CD14-positive monocyte (primary cell): ENCODE results near the gene MACROD2. TPM values are rescaled to one million over a fixed set of nuclear protein-coding genes. Genes with fewer than 3 reads are reported as not detected.

ENCODE experiments used
- DNase-seq, 3 donors: peaks; one replicate each; pipeline ENCODE4 v3.0.0-alpha.2; 2011 to 2022
- H2AFZ ChIP-seq: 2 replicates; pipeline ENCODE4 v1.6.0; 2012; ENCODE audit warnings: mild to moderate bottlenecking, low read depth, low read length, inconsistent platforms; ENCODE audit not compliant: insufficient read depth, poor library complexity, severe bottlenecking
- H3K27ac ChIP-seq, 2 donors: 1 replicate in 1 of 2; 2 replicates in 1 of 2; pipeline ENCODE4 v1.5.1; 2012 to 2013; ENCODE audit warnings: low read length in 2 of 2, control low read depth in 1 of 2, inconsistent platforms in 1 of 2, low read depth in 1 of 2, mild to moderate bottlenecking in 1 of 2
- H3K27me3 ChIP-seq, 2 donors: one replicate each; pipeline versions ENCODE4 v1.6.0 to v1.6.1; 2011 to 2013; ENCODE audit warnings: low read length in 2 of 2; ENCODE audit not compliant: control insufficient read depth in 2 of 2, insufficient read depth in 2 of 2
- H3K36me3 ChIP-seq, 2 donors: replicated peaks in 1 of 2; 1 replicate in 1 of 2; 2 replicates in 1 of 2; pipeline versions ENCODE4 v1.5.1 to v1.6.1; 2012 to 2013; ENCODE audit warnings: low read length in 2 of 2, control low read depth in 1 of 2, inconsistent platforms in 1 of 2, mild to moderate bottlenecking in 1 of 2; ENCODE audit not compliant: insufficient read depth in 2 of 2, control insufficient read depth in 1 of 2
- H3K4me1 ChIP-seq, 2 donors: 1 replicate in 1 of 2; 2 replicates in 1 of 2; pipeline versions ENCODE4 v1.5.1 to v1.6.1; 2012 to 2013; ENCODE audit warnings: low read length in 2 of 2, control low read depth in 1 of 2, inconsistent platforms in 1 of 2, mild to moderate bottlenecking in 1 of 2, moderate library complexity in 1 of 2; ENCODE audit not compliant: insufficient read depth in 2 of 2, control insufficient read depth in 1 of 2
- H3K4me2 ChIP-seq: replicated peaks from 2 replicates; pipeline ENCODE3; 2012; ENCODE audit warnings: low read length, moderate library complexity, mild to moderate bottlenecking; ENCODE audit not compliant: poor library complexity, severe bottlenecking; ENCODE audit errors: extremely low read depth
- H3K4me3 ChIP-seq, 3 experiments: fragments of 200-600 bp in 1 of 3; sonication (generic) in 1 of 3; replicated peaks in 1 of 3; 1 replicate in 2 of 3; 2 replicates in 1 of 3; pipeline ENCODE4 v1.5.1; 2011 to 2013; ENCODE audit warnings: low read length in 3 of 3, mild to moderate bottlenecking in 3 of 3, control low read depth in 2 of 3, low read depth in 2 of 3, inconsistent platforms in 1 of 3, moderate library complexity in 1 of 3
- H3K79me2 ChIP-seq: 2 replicates; pipeline ENCODE4 v1.6.0; 2012; ENCODE audit warnings: mild to moderate bottlenecking, control low read depth, inconsistent platforms, low read length, moderate library complexity; ENCODE audit not compliant: insufficient read depth
- H3K9ac ChIP-seq: 2 replicates; pipeline ENCODE4 v1.6.0; 2017; ENCODE audit warnings: low read length, mild to moderate bottlenecking; ENCODE audit not compliant: insufficient read depth, poor library complexity, severe bottlenecking
- H3K9me3 ChIP-seq, 2 donors: replicated peaks in 1 of 2; 1 replicate in 1 of 2; 2 replicates in 1 of 2; pipeline versions ENCODE4 v1.5.1 to v1.6.1; 2012 to 2013; ENCODE audit warnings: low read length in 2 of 2, control low read depth in 1 of 2; ENCODE audit not compliant: control insufficient read depth in 1 of 2, insufficient read depth in 1 of 2
- H4K20me1 ChIP-seq: 2 replicates; pipeline ENCODE4 v1.6.0; 2012; ENCODE audit warnings: mild to moderate bottlenecking, low read length, control low read depth, moderate library complexity; ENCODE audit not compliant: insufficient read depth
- H3K27ac Mint-ChIP-seq, 7 donors: one replicate each; pipeline ENCODE4 v1.8.0; 2020; ENCODE audit warnings: mild to moderate bottlenecking in 7 of 7, mixed read lengths in 7 of 7, moderate library complexity in 6 of 7, inconsistent platforms in 2 of 7
- H3K27me3 Mint-ChIP-seq, 3 donors: one replicate each; pipeline ENCODE4 v1.8.0; 2021 to 2022; ENCODE audit warnings: low read depth in 3 of 3, mild to moderate bottlenecking in 3 of 3, mixed read lengths in 3 of 3, moderate library complexity in 3 of 3, inconsistent platforms in 1 of 3
- H3K36me3 Mint-ChIP-seq, 2 donors: one replicate each; pipeline ENCODE4 v1.8.0; 2020; ENCODE audit warnings: mixed read lengths in 2 of 2, inconsistent platforms in 1 of 2, mild to moderate bottlenecking in 1 of 2
- H3K4me1 Mint-ChIP-seq: one replicate; pipeline ENCODE4 v1.8.0; 2020; ENCODE audit warnings: mild to moderate bottlenecking, mixed read lengths
- H3K4me3 Mint-ChIP-seq, 2 donors: one replicate each; pipeline ENCODE4 v1.8.0; 2020; ENCODE audit warnings: mild to moderate bottlenecking in 2 of 2, mixed read lengths in 2 of 2, moderate library complexity in 1 of 2
- H3K9me3 Mint-ChIP-seq, 7 donors: one replicate each; pipeline ENCODE4 v1.8.0; 2020 to 2022; ENCODE audit warnings: mixed read lengths in 7 of 7, mild to moderate bottlenecking in 6 of 7, moderate library complexity in 6 of 7, inconsistent platforms in 2 of 7
- WGBS: methylation state at CpG from one replicate; pipeline ENCODE4 v1.1.5; 2013; ENCODE audit warnings: missing lambda C conversion rate; ENCODE audit not compliant: insufficient coverage; 5-methylcytosine and 5-hydroxymethylcytosine counted together
- intact Hi-C, 2 donors: fragments of 100-400 bp; cut with micrococcal nuclease; formaldehyde crosslinking; loops; one replicate each; pipeline versions ENCODE4 v1.15.0 to v1.15.1; 2023
- polyA plus RNA-seq, 3 donors: library from polyadenylated mRNA; depleted of rRNA in 1 of 3; unstranded in 2 of 3; stranded (reverse) in 1 of 3; fragments of 300-500 nt in 2 of 3; fragments of >200 nt in 1 of 3; fragmentation: Illumina TruSeq in 2 of 3; gene quantifications; 1 replicate in 2 of 3; 2 replicates in 1 of 3; pipeline ENCODE4 v1.2.3, GENCODE V29; 2012 to 2021
- TF ChIP-seq, protein P1 (sequence below): fragments of 200-600 bp; IDR thresholded peaks from one replicate; pipeline ENCODE4 v1.8.0; 2022; ENCODE audit warnings: antibody characterized with exemption, mild to moderate bottlenecking

Gene MACROD2
- polyA plus RNA-seq, 3 donors, result 0.23 TPM; not detected in 2

DNA sequence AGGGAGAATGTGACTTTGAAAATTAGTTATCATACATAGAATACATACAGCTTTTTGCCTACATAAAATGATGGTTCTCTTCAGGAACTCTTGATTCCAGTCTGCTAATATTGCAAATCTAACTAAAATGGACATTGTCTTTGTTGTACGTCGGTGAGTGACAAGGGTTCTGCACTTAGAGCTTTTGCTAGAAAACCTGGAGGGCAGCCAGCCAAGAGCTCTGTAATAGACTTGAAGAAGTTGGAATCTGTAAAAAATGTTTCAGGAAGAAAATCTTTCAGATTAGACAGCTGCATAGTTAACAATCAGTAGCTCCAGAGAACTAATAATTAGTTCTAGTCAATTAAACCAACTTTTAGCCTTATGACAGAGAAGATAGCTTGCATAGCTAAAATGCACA is 203.8 kb downstream of the MACROD2 start:
- H3K27me3 Mint-ChIP-seq, result peaks cover 0 to 2% (median 1%) of the 10 kb centered on the region in 3 donors
- no peaks in the 10 kb centered on the region for H3K36me3 Mint-ChIP-seq
- no peaks in the 10 kb centered on the region for H3K4me1 ChIP-seq
- H3K9me3 ChIP-seq, result peaks cover 6 to 11% of the 10 kb centered on the region in 2 donors
- intact Hi-C loops, result no loop called here
- H2AFZ ChIP-seq, result no peak overlapping the region
- no peaks in the 10 kb centered on the region for H3K27me3 ChIP-seq
- peaks cover 3 to 14% (median 7%) of the 10 kb centered on the region in 7 donors for H3K9me3 Mint-ChIP-seq
- no peaks in the 10 kb centered on the region for H3K36me3 ChIP-seq
- H3K27ac ChIP-seq, result no peak overlapping the region
- H3K9ac ChIP-seq, result no peak overlapping the region
- H3K4me1 Mint-ChIP-seq, result no peaks in the 10 kb centered on the region
- no peaks in the 10 kb centered on the region for H3K79me2 ChIP-seq
- no peak overlapping the region for H3K27ac Mint-ChIP-seq
- TF ChIP-seq, protein P1, sequence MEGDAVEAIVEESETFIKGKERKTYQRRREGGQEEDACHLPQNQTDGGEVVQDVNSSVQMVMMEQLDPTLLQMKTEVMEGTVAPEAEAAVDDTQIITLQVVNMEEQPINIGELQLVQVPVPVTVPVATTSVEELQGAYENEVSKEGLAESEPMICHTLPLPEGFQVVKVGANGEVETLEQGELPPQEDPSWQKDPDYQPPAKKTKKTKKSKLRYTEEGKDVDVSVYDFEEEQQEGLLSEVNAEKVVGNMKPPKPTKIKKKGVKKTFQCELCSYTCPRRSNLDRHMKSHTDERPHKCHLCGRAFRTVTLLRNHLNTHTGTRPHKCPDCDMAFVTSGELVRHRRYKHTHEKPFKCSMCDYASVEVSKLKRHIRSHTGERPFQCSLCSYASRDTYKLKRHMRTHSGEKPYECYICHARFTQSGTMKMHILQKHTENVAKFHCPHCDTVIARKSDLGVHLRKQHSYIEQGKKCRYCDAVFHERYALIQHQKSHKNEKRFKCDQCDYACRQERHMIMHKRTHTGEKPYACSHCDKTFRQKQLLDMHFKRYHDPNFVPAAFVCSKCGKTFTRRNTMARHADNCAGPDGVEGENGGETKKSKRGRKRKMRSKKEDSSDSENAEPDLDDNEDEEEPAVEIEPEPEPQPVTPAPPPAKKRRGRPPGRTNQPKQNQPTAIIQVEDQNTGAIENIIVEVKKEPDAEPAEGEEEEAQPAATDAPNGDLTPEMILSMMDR, result no peak
- no peaks in the 10 kb centered on the region for H4K20me1 ChIP-seq
- 100% methylated on average over 2 of the region's 2 CpGs for WGBS
- H3K4me3 Mint-ChIP-seq, result no peak overlapping the region
- H3K4me2 ChIP-seq, result no peak overlapping the region
- H3K4me3 ChIP-seq, result no peak overlapping the region
- no peak for DNase-seq

DNA sequence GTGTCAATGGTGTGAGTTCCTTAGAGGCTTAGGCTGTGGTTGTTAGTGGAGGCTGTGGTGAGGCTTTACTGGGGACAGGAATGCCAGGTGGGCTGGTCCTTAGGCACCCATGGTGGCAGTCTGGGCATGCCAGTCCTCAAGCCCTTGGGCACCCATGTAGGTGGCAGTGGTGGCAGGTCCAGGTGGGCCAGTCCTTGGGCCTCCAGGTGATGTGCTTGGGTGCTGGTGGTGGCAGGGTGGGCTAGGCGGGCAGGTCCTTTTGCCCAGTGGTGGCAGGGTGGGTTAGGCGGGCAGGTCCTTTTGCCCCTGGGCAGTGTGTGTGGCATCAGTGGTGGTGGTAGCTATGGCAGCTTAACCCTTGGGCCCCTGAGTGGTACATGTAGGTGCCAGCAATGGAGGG is 208.3 kb downstream of the MACROD2 start:
- Mint-ChIP-seq H3K4me1 (no peaks in the 10 kb centered on the region), H3K36me3 (no peaks in the 10 kb centered on the region), H3K4me3 (no peak overlapping the region), H3K9me3 (peaks cover 6 to 17% (median 12%) of the 10 kb centered on the region in 7 donors), H3K27me3 (peaks cover 0 to 2% (median 0%) of the 10 kb centered on the region in 3 donors), H3K27ac (no peak overlapping the region)
- Histone ChIP-seq H3K4me3 (no peak overlapping the region), H3K9me3 (peaks cover 16 to 21% of the 10 kb centered on the region in 2 donors), H3K36me3 (no peaks in the 10 kb centered on the region), H3K79me2 (no peaks in the 10 kb centered on the region), H3K4me2 (no peak overlapping the region), H3K27ac (no peak overlapping the region), H3K27me3 (no peaks in the 10 kb centered on the region), H3K9ac (no peak overlapping the region), H2AFZ (no peak overlapping the region), H3K4me1 (no peaks in the 10 kb centered on the region), H4K20me1 (no peaks in the 10 kb centered on the region)
- intact Hi-C loops, result no loop called here
- TF ChIP-seq, protein P1, result no peak
- WGBS, result 93% methylated on average over 2 of the region's 2 CpGs
- DNase-seq, result no peak
